GM12891 (cell line): ENCODE data around the gene SQOR.
"Not testable (repeated sequence)": the region's sequence is repeated elsewhere in the genome, so short reads cannot be mapped to it uniquely, and the experiment has no call there.

Experiments used
- DNase-seq: peaks from one replicate; pipeline ENCODE4 v3.0.0; 2011; ENCODE audit warnings: low spot score; ENCODE audit not compliant: insufficient read length
- FAIRE-seq: peaks from 2 replicates; lab custom pipeline; 2011; peaks lifted over from hg19 to GRCh38; lab: Jason Lieb, UNC
- PAX5 ChIP-seq: IDR thresholded peaks from 2 replicates; pipeline ENCODE4 v1.6.1; 2011; ENCODE audit warnings: low read length, moderate library complexity, mild to moderate bottlenecking; ENCODE audit not compliant: insufficient read depth, severe bottlenecking
- POLR2A ChIP-seq: IDR thresholded peaks from 2 replicates; pipeline ENCODE4 v1.6.1; 2011; ENCODE audit warnings: low read depth, low read length, control low read depth
- POLR2AphosphoS5 ChIP-seq: IDR thresholded peaks from 2 replicates; pipeline ENCODE4 v1.6.1; 2011; ENCODE audit warnings: low read depth, low read length, control low read depth
- POU2F2 ChIP-seq: IDR thresholded peaks from 2 replicates; pipeline ENCODE4 v1.6.1; 2011; ENCODE audit warnings: low read depth, mild to moderate bottlenecking, control low read depth, low read length, moderate library complexity
- SPI1 ChIP-seq: IDR thresholded peaks from 2 replicates; pipeline ENCODE4 v1.6.1; 2011; ENCODE audit warnings: low read depth, low read length, control low read depth
- TAF1 ChIP-seq: IDR thresholded peaks from 2 replicates; pipeline ENCODE4 v1.6.1; 2011; ENCODE audit warnings: low read depth, low read length, control low read depth

The SQOR gene

DNA sequence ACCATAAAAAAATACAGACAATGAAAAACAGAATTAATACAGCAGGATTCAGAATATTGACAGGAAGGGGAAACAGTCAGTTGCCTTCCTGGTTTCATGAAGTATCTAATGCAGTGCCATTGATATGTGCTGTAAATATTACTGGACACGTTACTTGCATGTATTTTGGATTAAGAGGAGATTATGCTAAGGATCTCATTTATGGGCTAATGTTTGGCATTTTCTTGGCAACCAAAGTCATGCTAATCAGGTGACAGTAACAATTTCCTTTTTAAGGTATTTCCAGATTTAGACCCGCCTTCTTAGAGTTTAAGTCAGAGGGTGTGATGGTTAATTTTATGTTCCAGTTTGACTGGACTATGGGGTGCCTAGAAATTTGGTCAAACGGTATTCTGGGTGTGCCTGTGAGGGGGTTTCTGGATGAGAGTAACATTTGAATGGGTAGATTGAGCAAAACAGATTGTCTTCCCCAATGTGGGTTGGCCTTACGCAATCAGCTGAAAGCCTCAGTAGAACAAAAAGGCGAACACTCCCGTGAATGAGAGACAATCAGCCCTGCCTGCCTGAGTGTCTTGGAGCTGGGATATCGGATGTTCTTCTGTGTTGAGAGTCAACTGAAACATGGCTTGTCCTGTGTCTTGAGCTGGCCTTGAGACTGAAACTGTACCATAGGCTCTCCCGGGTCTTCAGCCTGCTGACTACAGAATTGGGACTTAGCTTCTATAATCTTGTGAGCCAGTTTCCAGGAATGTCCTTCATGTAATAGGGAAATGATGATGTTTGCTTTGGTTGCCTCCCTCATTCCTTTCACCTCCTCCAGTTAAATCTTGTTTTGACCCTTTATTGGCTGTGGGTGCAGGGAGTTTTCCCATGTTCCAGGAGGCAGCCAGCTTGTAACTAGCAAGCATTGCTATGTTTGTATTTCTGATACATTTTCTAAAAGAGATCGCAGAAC, 10.5 kb downstream of the SQOR start:
- no peak for FAIRE-seq
- DNase-seq: no peak
- TF ChIP-seq POLR2A (no peak), POU2F2 (no peak), TAF1 (no peak), SPI1 (no peak), PAX5 (no peak), POLR2AphosphoS5 (no peak)

DNA sequence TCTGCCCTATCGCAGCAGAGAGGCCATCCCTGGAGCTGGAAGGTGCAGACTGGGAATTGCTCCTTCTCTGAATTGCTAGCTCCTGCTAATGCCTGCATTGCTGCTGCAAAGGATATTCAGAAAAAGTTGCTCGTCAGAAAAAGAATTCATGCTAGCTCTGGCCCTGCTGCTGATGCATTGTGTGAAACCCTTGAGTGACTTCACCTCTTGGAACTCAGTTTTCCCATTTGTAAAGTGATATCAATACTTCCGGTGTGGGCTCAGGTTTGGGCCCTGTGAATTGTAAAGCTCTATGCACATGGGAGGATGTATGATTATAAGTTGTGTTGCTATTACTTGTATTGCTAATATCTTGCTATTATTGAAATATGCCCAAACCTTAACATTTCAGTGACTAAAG, 11.4 kb downstream of the SQOR start:
- FAIRE-seq (peak; percentile 79), DNase-seq (no peak)
- no peak for TF ChIP-seq POLR2A
- no peak for TF ChIP-seq SPI1
- no peak for TF ChIP-seq PAX5
- TF ChIP-seq TAF1: no peak
- no peak for TF ChIP-seq POLR2AphosphoS5
- TF ChIP-seq POU2F2: no peak

DNA sequence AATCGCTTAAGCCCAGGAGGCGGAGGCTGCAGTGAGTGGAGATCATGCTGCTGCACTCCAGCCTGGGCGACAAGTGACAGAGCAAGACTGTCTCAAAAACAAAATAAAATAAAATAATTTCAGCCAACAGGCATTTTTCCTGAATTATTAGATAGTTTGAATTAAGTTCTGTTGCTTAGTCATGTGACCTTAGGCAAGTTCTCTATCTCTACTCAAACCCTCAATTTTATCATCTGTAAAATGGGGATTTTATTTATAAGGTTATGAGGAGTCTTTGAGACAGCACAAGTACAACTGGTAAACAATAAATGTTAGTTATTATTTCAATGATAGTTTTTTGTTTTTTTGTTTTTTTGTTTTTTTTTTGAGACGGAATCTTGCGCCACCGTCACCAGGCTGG, 13.0 kb downstream of the SQOR start:
- DNase-seq: no peak
- TF ChIP-seq POLR2AphosphoS5 (no peak), POU2F2 (no peak), PAX5 (no peak), SPI1 (no peak), POLR2A (no peak), TAF1 (no peak)
- FAIRE-seq: no peak

DNA sequence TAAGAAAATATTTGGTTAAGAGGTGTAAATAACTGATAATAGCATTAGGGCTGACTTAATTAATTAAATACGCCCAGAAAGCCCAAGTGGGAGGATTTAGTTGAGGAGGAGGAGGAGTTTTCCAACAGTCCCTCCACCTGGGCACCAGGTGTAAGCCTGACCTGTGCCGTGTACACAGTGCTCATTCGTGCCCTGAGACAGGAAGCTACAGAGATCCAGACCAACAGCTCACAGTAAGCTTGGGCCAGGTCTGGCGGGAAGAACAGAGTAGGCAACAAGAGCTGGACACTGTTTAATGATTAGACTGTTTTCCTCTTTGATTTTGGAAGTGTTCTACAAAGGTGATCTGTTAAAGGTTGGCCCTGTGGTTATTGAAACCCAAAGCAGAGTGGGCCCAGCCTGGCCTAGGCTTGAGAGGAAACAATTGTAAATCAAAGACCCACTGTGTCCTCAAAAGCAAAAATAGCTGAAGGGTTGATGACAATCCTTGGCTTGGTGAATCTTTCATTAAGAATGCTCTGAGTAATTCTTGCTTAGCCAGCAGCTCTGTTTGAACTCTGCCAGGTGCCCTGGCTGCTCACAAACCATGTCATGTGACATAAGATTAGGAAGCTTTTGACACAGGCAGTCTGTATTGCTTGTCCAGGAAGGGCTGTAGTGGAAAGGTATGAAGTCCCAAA, 13.8 kb downstream of the SQOR start:
- DNase-seq (no peak), FAIRE-seq (no peak)
- TF ChIP-seq TAF1 (no peak), POLR2A (no peak)

DNA sequence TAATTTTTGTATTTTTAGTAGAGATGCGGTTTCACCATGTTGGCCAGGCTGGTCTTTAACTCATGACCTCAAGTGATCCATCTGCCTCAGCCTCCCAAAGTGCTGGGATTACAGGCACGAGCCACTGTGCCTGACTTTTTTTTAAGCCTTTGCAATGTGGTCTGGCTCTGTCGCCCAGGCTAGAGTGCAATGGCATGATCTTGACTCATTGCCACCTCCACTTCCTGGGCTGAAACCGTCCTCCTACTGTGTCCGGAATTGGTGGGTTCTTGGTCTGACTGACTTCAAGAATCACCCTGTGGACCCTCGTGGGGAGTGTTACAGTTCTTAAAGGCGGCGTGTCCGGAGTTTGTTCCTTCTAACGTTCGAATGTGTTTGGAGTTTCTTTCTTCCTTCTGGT, 15.2 kb downstream of the SQOR start:
- FAIRE-seq: peak; percentile 77
- DNase-seq: not testable (repeated sequence)

DNA sequence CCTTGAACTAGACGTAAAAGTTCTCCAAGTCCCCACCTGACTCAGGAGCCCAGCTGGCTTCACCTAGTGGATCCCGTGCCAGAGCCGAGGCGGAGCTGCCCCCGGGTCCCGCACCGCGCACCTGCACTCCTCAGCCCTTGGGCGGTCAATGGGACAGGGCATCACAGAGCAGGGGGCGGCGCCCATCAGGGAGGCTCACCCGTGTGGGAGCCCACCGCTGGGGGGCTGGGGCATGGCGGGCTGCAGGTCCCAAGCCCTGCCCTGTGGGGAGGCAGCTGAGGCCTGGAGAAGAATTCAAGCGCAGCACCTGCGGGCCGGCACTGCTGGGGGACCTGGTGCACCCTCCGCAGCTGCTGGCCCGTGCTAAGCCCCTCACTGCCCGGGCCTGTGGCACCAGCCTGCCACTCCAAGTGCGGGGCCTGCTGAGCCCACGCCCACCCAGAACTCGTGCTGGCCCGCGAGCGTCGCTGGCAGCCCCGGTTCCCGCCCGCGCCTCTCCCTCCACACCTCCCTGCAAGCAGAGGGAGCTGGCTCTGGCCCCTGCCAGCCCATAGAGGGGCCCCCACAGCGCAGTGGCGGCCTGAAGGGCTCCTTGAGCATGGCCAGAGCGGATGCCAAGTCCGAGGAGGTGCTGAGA, 16.2 kb downstream of the SQOR start:
- DNase-seq (no peak), FAIRE-seq (no peak)
- TF ChIP-seq POLR2A (no peak), PAX5 (no peak)

DNA sequence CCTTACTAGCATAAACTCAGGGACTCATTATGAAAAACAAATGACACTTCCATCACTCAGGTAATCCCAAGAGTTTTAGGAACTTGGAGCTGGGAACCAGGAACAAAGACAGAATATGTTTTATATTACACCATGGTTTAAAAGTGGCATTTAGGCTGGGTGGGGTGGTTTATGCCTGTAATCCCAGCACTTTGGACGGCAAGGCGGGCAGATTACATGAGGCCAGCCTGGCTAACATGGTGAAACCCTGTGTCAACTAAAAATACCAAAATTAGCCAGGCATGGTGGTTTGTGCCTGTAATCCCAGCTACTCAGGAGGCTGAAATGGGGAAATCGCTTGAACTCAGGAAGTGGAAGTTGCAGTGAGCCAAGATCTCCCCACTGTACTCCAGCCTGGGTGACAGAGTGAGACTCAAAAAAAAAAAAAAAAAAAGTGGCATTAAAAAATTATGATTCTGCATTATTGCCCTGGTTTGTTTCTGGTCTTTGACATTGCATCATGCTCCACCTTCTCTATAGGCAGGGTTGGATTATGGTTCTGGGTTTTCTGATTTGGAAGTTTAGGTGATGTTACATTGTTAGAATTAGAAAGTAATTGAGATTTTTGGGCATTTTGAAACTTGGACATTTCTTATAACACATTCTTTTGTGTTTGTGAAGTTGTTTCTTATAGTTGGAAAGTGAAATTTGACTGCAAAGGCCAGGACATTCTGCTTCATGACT, 19.0 kb downstream of the SQOR start:
- FAIRE-seq (no peak), DNase-seq (no peak)
- no peak for TF ChIP-seq SPI1
- no peak for TF ChIP-seq POLR2A
- TF ChIP-seq POU2F2: no peak
- no peak for TF ChIP-seq PAX5
- no peak for TF ChIP-seq TAF1
- no peak for TF ChIP-seq POLR2AphosphoS5

DNA sequence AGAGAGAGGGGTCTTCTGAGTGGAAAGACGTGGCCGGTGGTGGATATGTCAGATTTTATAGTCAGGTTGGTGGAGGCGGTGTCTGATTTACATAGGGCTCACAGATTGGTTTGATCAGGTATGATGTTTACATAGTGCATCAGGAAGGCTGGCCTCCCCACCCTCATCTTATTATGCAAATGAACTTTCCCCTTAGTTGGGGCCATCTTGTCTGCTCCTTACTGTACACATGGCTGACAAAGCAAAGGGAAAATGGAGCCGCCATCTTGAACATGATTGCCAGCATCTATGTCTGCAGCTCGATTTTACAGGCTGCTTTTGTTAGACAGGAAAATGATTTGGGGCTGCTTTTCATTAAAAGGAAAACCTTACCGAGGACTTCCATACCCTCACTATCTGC, 19.9 kb downstream of the SQOR start:
- DNase-seq (no peak), FAIRE-seq (no peak)
- TF ChIP-seq POLR2A (no peak), PAX5 (no peak), TAF1 (no peak), POLR2AphosphoS5 (no peak), SPI1 (no peak), POU2F2 (no peak)

DNA sequence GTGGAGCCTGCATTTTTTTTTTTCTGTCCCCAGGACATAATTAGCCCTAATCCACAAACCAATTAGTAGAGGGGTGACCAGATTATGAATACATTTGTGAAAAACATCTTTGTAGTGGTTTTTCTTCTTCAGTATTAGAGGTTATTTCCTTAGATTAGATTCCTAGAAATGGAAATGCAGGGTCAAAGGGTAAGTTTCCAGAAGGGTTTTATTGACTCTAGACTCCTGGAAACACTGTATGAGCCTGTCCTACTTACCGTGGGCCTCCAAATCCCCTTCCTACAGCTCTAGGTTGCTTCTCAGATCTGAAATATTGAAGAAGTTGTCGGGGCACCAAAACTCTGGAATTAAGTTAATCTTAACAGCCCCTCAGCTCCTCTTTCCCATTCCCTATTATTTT, 22.4 kb downstream of the SQOR start:
- TF ChIP-seq POU2F2 (no peak), SPI1 (no peak), POLR2AphosphoS5 (no peak), POLR2A (no peak), TAF1 (no peak)
- DNase-seq: no peak
- FAIRE-seq: no peak
